ENCODE data around the gene PALMD.
A peak's percentile ranks its signal among the peaks of the same experiment; 100 is the strongest.

Gene PALMD

GRCh38 chr1:99675994-99676393, 30.1 kb downstream of the PALMD start:
- no peaks in the 10 kb centered on the region for H3K4me1 ChIP-seq (ENCODE audit: insufficient read depth, insufficient read length)
- no peaks in the 10 kb centered on the region for H3K27me3 ChIP-seq (ENCODE audit: insufficient read depth, insufficient read length)
- no peak overlapping the region for H3K9ac ChIP-seq (ENCODE audit: insufficient read length, low read depth)
- TF ChIP-seq YY1 (IDR thresholded peaks at IDR 0.05; ENCODE audit: insufficient read depth, insufficient read length) (no peak), ZNF274 (IDR thresholded peaks at IDR 0.05; ENCODE audit: low read depth, low read length) (no peak), SUZ12 (IDR thresholded peaks at IDR 0.05; ENCODE audit: extremely low read depth, insufficient read depth, insufficient read length) (no peak)
- no peak for DNase-seq (ENCODE audit: low read depth, low spot score)
- no peak overlapping the region for H3K4me3 ChIP-seq (ENCODE audit: insufficient read length, low read depth)
- H3K9me3 ChIP-seq (ENCODE audit: insufficient read depth, low read length) = no peaks in the 10 kb centered on the region
- H3K36me3 ChIP-seq (ENCODE audit: insufficient read depth, insufficient read length, low read length) = no peaks in the 10 kb centered on the region

- TF ChIP-seq YY1 (IDR thresholded peaks at IDR 0.05; ENCODE audit: insufficient read depth, insufficient read length) (no peak), SUZ12 (IDR thresholded peaks at IDR 0.05; ENCODE audit: extremely low read depth, insufficient read depth, insufficient read length) (no peak), ZNF274 (IDR thresholded peaks at IDR 0.05; ENCODE audit: low read depth, low read length) (no peak)
- H3K4me3 ChIP-seq (ENCODE audit: insufficient read length, low read depth) = no peak overlapping the region
- H3K27me3 ChIP-seq (ENCODE audit: insufficient read depth, insufficient read length) = no peaks in the 10 kb centered on the region
- H3K36me3 ChIP-seq (ENCODE audit: insufficient read depth, insufficient read length, low read length) = no peaks in the 10 kb centered on the region
- DNase-seq (ENCODE audit: low read depth, low spot score) = no peak
- no peaks in the 10 kb centered on the region for H3K4me1 ChIP-seq (ENCODE audit: insufficient read depth, insufficient read length)
- H3K9me3 ChIP-seq (ENCODE audit: insufficient read depth, low read length) = no peaks in the 10 kb centered on the region
- H3K9ac ChIP-seq (ENCODE audit: insufficient read length, low read depth) = no peak overlapping the region
Measured at GRCh38 chr1:99676876-99677275, 31.0 kb downstream of the PALMD start.

GRCh38 chr1:99677416-99677815, 31.5 kb downstream of the PALMD start:
- Histone ChIP-seq H3K9me3 (ENCODE audit: insufficient read depth, low read length) (no peaks in the 10 kb centered on the region), H3K4me1 (ENCODE audit: insufficient read depth, insufficient read length) (no peaks in the 10 kb centered on the region), H3K36me3 (ENCODE audit: insufficient read depth, insufficient read length, low read length) (no peaks in the 10 kb centered on the region), H3K9ac (ENCODE audit: insufficient read length, low read depth) (no peak overlapping the region), H3K27me3 (ENCODE audit: insufficient read depth, insufficient read length) (no peaks in the 10 kb centered on the region), H3K4me3 (ENCODE audit: insufficient read length, low read depth) (no peak overlapping the region)
- DNase-seq (ENCODE audit: low read depth, low spot score) = no peak
- TF ChIP-seq YY1 (IDR thresholded peaks at IDR 0.05; ENCODE audit: insufficient read depth, insufficient read length) (no peak), ZNF274 (IDR thresholded peaks at IDR 0.05; ENCODE audit: low read depth, low read length) (no peak)

GRCh38 chr1:99680270-99680669, 34.4 kb downstream of the PALMD start:
- no peak for TF ChIP-seq YY1 (IDR thresholded peaks at IDR 0.05; ENCODE audit: insufficient read depth, insufficient read length)
- no peak for TF ChIP-seq ZNF274 (IDR thresholded peaks at IDR 0.05; ENCODE audit: low read depth, low read length)
- TF ChIP-seq SUZ12 (IDR thresholded peaks at IDR 0.05; ENCODE audit: extremely low read depth, insufficient read depth, insufficient read length) = no peak
- Histone ChIP-seq H3K9ac (ENCODE audit: insufficient read length, low read depth) (no peak overlapping the region), H3K27me3 (ENCODE audit: insufficient read depth, insufficient read length) (no peaks in the 10 kb centered on the region), H3K36me3 (ENCODE audit: insufficient read depth, insufficient read length, low read length) (no peaks in the 10 kb centered on the region), H3K4me1 (ENCODE audit: insufficient read depth, insufficient read length) (no peaks in the 10 kb centered on the region), H3K4me3 (ENCODE audit: insufficient read length, low read depth) (no peak overlapping the region), H3K9me3 (ENCODE audit: insufficient read depth, low read length) (no peaks in the 10 kb centered on the region)
- DNase-seq (ENCODE audit: low read depth, low spot score) = no peak

- Histone ChIP-seq H3K4me1 (ENCODE audit: insufficient read depth, insufficient read length) (no peaks in the 10 kb centered on the region), H3K36me3 (ENCODE audit: insufficient read depth, insufficient read length, low read length) (no peaks in the 10 kb centered on the region), H3K9me3 (ENCODE audit: insufficient read depth, low read length) (no peaks in the 10 kb centered on the region), H3K9ac (ENCODE audit: insufficient read length, low read depth) (no peak overlapping the region), H3K27me3 (ENCODE audit: insufficient read depth, insufficient read length) (no peaks in the 10 kb centered on the region), H3K4me3 (ENCODE audit: insufficient read length, low read depth) (no peak overlapping the region)
- no peak for DNase-seq (ENCODE audit: low read depth, low spot score)
- no peak for TF ChIP-seq ZNF274 (IDR thresholded peaks at IDR 0.05; ENCODE audit: low read depth, low read length)
- TF ChIP-seq YY1 (IDR thresholded peaks at IDR 0.05; ENCODE audit: insufficient read depth, insufficient read length) = no peak
- TF ChIP-seq SUZ12 (IDR thresholded peaks at IDR 0.05; ENCODE audit: extremely low read depth, insufficient read depth, insufficient read length) = no peak
Measured at GRCh38 chr1:99681583-99681982, 35.7 kb downstream of the PALMD start.

- no peak overlapping the region for H3K4me3 ChIP-seq (ENCODE audit: insufficient read length, low read depth)
- no peaks in the 10 kb centered on the region for H3K36me3 ChIP-seq (ENCODE audit: insufficient read depth, insufficient read length, low read length)
- TF ChIP-seq YY1 (IDR thresholded peaks at IDR 0.05; ENCODE audit: insufficient read depth, insufficient read length) (no peak), ZNF274 (IDR thresholded peaks at IDR 0.05; ENCODE audit: low read depth, low read length) (no peak), SUZ12 (IDR thresholded peaks at IDR 0.05; ENCODE audit: extremely low read depth, insufficient read depth, insufficient read length) (no peak)
- no peak for DNase-seq (ENCODE audit: low read depth, low spot score)
- no peak overlapping the region for H3K9ac ChIP-seq (ENCODE audit: insufficient read length, low read depth)
- no peaks in the 10 kb centered on the region for H3K27me3 ChIP-seq (ENCODE audit: insufficient read depth, insufficient read length)
- H3K4me1 ChIP-seq (ENCODE audit: insufficient read depth, insufficient read length) = no peaks in the 10 kb centered on the region
- H3K9me3 ChIP-seq (ENCODE audit: insufficient read depth, low read length) = no peaks in the 10 kb centered on the region
Measured at GRCh38 chr1:99682291-99682751, 36.4 kb downstream of the PALMD start.

- TF ChIP-seq YY1 (IDR thresholded peaks at IDR 0.05; ENCODE audit: insufficient read depth, insufficient read length) (no peak), ZNF274 (IDR thresholded peaks at IDR 0.05; ENCODE audit: low read depth, low read length) (no peak), SUZ12 (IDR thresholded peaks at IDR 0.05; ENCODE audit: extremely low read depth, insufficient read depth, insufficient read length) (no peak)
- Histone ChIP-seq H3K36me3 (ENCODE audit: insufficient read depth, insufficient read length, low read length) (no peaks in the 10 kb centered on the region), H3K4me1 (ENCODE audit: insufficient read depth, insufficient read length) (no peaks in the 10 kb centered on the region), H3K9me3 (ENCODE audit: insufficient read depth, low read length) (no peaks in the 10 kb centered on the region), H3K27me3 (ENCODE audit: insufficient read depth, insufficient read length) (no peaks in the 10 kb centered on the region), H3K9ac (ENCODE audit: insufficient read length, low read depth) (no peak overlapping the region), H3K4me3 (ENCODE audit: insufficient read length, low read depth) (no peak overlapping the region)
- DNase-seq (ENCODE audit: low read depth, low spot score) = peak; percentile 46
Measured at GRCh38 chr1:99685516-99686180, 39.7 kb downstream of the PALMD start.

Measured in NT2/D1 (cell line).